SH-SY5Y (cell line): ENCODE results near the gene ZNF148.
A peak's percentile ranks its signal among the peaks of the same experiment; 100 is the strongest.

ENCODE experiments used
- GATA2 ChIP-seq: IDR thresholded peaks from 2 replicates; pipeline ENCODE4 v1.6.1; 2011; ENCODE audit warnings: mild to moderate bottlenecking, low read depth, low read length
- GATA3 ChIP-seq: IDR thresholded peaks from 2 replicates; pipeline ENCODE4 v1.6.1; 2011; ENCODE audit warnings: low read depth, mild to moderate bottlenecking, low read length, moderate library complexity

The ZNF148 gene

DNA sequence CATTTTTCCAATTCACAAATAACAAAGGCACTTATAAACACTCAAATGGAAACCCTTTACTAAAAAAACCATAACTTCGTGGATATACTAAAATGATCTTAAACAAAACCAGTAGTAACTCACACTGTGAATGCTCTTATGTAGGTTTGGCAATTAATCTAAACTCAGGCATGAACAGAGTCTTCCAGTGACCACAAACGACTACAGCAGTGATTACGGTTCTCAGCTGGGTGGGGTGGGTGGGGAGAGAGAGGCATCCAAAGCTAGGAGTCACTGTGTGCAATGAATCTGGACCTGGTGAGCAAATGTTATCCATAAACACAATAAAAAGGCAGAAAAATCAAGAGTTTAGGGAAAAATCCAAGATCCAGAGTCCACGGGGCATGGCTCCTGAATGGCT lies 183.9 kb downstream of the ZNF148 start:
- TF ChIP-seq GATA2 (no peak), GATA3 (no peak)

DNA sequence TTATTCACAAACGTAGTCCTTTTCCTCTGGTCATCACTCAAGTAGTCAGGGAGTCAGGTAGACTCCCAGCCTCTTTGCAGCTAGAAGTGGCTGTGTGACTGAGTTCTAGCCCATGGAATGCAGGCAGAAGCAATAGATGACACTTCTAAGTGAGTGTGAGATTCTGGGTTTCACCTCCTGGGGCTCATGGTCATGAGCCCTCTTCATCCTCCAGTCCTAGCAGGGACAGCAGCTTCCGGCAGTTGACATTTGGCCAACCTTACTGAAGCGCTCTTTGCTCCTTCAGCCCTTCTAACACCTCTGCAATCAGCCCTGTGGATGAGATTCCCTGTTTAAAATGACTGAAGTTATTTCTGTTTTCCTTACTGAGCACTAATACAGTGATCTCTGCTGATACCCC lies 184.3 kb downstream of the ZNF148 start:
- no peak for TF ChIP-seq GATA2
- no peak for TF ChIP-seq GATA3

DNA sequence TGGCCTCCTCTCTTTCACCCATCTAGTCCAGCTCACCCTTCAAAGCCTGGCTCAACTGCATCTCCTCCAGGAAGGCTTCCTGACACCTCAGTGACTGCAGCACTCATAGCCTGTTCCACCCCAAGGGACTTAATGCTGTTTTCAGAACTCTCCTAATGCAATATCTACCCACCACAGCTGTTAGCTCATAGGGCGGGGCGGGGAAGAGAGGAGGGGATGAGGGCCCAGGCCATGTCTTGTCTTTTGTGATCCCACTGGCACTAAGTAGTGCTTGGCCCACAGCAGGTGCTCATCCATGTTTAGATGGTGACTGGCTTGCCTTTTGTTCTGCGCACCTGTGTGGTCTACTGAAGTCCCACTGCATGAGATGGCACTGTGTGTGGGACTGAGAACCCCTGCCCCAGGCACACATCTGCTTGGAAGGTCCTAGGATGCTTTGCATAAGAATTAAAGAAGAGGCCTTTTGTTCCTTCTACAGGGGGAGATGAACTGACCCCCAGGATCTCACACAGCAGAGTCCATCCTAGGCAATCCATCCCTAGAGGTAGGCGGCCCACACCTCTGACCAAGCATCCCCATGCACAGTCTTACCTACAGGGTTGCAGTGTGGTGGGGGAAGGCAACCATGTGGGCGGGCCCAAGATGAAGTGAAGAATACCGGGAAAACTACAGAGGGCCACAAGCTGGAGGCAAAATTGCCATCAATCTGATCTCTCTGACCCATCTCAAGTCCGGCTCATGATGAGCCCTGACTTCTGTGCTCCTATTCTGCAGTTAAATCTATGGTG lies 185.6 kb downstream of the ZNF148 start:
- TF ChIP-seq GATA2, result no peak
- TF ChIP-seq GATA3, result no peak

DNA sequence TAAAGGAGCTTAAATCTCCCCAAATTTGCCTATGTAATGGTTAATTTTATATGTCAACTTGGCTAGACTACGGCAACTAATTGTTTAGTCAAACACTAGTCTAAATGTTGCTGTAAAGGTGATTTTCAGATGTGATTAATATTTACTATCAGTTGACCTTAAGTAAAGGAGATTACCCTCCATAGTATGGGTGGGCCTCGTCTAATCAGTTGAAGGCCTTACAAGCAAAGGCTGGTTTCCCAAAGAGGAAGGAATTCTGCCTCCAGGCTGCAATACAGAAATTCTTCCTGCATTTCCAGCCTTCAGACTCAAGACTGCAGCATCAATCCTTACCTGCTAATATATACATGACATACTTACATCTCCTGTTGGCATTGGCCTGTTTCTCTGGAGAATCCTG lies 186.2 kb downstream of the ZNF148 start:
- TF ChIP-seq GATA3, result no peak
- TF ChIP-seq GATA2, result no peak

DNA sequence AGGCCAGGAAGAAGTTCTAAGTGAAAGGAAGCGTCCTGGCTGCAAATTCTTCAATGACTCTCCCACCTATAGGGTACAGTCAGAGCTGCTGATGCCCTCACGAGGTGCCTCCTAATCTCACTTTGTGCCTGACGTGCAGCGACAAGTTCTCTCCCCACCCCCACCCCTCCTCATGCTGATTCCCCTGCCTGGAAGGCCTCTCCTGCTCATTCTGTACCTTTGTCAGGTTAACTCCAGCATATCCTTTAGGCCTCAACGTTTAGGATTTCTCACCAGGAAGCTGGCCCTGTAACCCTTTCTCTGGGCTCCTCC lies 187.6 kb downstream of the ZNF148 start:
- TF ChIP-seq GATA3, result no peak
- TF ChIP-seq GATA2, result no peak

DNA sequence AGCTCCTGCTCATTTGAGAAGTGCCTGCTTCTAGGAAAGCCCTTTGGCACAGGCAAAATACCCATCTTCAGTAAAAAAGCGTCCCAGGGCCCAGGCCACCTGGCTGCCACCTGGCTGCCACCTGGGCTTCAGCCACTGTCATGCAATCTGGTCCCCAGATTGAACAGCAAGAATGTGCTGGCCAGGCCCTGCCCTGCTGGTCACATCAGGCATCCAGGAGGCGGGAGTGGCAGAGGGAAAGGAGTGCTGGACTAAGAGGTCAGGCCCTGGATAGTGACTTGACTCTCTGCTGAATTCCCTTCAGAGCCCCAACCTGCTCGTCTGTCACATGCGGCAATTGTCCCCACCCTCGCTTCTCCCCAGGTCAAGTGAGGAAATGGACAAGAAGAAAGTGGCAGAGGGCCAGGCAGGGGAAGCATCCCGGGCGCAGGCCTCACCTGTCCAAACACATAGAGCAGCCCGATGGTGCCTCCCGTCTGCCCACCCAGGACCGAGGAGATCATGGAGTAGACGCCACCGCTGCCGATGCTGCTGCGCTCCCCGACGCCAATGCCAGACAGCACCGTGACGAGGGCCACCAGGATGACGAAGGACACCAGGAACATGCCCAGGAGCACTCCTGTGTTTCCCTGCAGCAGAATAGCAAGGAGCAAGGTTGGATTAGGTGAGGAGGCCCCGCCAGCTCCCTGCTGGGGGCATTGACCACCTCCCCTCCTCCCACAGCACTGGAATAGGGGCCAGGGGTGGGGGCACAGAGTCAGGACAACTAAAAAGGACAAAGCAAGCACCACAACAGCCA lies 188.1 kb downstream of the ZNF148 start:
- no peak for TF ChIP-seq GATA3
- TF ChIP-seq GATA2, result no peak

DNA sequence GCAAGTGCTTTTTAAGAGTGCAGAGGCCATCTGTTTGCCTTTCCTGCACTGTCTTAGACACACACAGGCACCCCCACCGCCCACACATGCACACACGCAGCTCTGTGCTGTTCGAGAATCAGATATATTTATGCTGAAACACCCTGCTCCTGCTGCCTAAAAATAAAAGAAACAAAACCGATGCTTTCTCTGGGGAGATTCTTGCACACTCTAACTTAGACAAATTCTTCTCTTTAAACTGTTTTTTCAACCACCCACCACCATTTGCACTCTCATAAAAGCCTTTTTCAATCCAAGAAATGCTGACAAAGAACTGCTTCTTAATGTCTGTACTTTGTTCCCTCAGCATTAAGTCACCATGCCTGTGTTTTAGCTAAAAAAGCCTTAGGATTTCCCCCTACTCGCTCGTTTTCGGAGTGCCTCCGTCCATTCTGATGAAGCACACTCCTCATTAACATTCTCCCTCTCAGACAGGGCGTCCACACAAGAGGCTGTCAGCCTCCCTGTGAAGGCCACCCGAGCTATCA lies 188.8 kb downstream of the ZNF148 start:
- TF ChIP-seq GATA2, result no peak
- no peak for TF ChIP-seq GATA3

DNA sequence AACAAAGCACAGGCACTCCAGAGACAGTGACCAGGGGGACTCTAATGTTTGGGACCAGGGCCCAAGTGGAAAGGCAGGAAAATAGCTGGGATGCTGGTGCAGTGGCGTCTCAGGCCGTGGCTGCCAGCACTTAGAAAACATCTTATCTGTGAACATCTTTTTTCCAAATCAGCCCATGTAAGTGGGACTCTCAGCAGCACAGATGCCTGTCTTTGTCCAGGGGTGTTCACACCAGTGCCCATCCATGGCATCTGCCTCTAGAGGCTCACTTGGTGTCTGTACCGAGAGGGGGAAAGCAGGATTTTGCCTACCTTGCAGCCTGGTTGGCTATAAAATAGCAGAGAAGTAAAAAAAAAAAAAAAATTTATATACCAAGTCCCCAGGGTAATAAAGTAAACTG lies 189.3 kb downstream of the ZNF148 start:
- TF ChIP-seq GATA3 (no peak), GATA2 (peak; percentile 60; the same call in 1 of the 2 replicates)

DNA sequence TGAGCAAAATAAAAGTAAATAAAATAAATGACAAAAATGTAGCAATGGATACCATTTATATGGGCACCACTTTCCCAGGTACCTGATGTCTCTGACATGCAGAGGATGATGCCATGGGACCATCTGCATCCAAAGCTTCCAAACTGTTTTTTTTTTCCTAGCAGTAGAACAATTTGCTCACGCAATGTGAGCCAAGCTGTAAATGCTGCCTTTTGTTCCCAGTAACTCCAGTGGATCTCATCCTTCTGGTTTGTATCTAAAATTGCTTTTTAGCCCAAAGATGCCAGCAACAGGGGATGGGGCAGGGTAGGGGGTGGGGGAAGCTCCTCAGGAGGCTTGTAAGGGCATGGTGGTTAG lies 195.3 kb downstream of the ZNF148 start:
- TF ChIP-seq GATA2 (no peak), GATA3 (no peak)

DNA sequence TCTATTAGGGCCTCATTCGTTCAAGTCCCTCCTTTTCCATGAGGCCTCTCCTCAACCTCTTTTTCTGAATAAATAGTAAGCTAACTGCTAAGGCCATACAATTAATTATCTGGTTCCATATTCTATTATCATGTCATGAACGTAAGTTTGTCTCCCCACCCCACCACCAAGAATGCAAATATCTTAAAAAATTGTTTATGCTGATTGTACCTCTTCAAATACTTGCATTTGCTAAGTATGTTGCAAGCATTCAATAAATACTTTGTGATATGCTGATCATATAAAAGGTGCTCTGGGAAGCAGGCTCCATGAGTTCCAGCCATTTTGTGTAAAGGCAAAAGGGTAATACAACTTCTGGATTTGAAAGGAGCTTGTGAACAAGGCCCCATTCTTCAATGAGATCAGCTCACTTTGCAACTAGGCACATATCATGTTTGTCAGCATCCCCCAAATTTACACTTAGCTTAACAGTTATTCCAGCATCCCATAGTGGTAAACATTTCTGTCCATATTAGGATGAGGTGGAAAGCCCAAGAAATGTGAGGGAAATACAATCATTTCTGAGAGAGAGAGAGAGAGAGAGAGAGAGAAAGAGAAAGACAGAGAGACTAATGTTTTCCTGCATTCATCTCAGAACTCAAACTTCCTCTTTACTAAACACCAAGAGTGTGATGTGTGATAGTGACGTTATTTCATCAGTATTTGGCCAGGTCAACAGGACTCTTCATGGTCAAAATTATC lies 195.8 kb downstream of the ZNF148 start:
- TF ChIP-seq GATA2 (no peak), GATA3 (no peak)

DNA sequence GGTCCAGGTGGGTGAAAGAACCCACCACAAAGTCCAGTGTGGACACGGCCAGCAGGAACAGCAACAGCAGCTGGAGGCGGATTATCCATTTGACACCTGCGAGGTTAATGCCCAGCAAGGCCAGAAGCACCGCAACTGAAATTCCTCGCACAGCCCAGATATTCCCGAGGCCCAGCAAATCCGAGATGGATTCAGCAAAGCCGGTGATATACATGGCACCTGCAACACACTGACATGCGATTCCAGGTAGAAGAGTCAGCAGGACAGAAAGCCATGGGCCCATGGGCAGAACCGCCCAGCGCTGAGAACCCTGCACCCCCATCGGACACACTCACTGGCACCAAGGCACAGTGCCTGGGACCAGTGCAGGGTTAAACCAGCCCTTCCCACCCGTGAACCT lies 197.4 kb downstream of the ZNF148 start:
- TF ChIP-seq GATA3, result no peak
- TF ChIP-seq GATA2, result no peak
